PC-3 (cell line): ENCODE data around the gene SREK1.

ENCODE experiments used
- EZH2 ChIP-seq: fragments of 300-600 bp; sonication (generic); IDR thresholded peaks from one replicate; pipeline ENCODE4 v1.6.1; 2017; ENCODE audit warnings: antibody characterized with exemption, mild to moderate bottlenecking, low read length; ENCODE audit not compliant: unreplicated experiment
- TF ChIP-seq, protein P1 (sequence below): fragments of 300-600 bp; sonication (generic); conservative IDR thresholded peaks from 2 replicates; pipeline ENCODE4 v1.5.1; 2017; ENCODE audit warnings: antibody characterized with exemption, low read depth, mild to moderate bottlenecking, low read length

DNA sequence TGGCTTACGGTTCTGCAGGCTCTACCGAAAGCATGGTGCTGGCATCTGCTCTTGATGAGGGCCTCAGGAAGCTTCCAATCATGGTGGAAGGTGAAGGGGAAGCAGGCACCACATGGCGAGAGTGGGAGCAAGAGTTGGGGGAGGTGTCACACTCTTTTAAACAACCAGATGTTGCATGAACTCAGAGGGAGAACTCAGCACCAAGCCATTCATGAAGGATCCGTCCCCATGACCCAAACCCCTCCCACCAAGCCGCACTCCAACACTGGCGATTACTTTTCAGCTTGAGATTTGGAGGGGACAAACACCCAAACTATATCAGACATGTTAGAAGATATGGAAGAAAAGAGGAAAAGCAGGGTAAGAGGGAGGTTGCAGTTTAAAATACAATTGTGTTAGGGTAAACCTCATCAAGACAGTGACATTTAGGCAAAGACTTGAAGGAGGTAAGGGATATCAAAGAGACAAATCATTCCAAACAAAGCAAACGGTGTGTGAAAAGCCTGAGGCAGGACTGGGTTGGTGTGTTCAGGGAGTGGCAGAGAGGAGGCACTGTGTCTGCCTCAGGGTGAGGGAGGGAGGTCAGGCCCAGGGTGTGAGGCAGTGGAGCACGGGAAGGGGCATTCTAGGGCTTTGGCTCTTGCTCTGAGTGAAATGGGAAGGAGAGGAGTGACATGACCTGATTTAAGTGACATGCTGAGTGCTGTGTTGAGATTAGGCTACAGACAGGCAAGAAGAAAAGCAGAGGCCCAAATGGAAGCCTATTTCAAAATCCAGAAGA lies 80.9 kb downstream of the SREK1 start:
- TF ChIP-seq, protein P1, sequence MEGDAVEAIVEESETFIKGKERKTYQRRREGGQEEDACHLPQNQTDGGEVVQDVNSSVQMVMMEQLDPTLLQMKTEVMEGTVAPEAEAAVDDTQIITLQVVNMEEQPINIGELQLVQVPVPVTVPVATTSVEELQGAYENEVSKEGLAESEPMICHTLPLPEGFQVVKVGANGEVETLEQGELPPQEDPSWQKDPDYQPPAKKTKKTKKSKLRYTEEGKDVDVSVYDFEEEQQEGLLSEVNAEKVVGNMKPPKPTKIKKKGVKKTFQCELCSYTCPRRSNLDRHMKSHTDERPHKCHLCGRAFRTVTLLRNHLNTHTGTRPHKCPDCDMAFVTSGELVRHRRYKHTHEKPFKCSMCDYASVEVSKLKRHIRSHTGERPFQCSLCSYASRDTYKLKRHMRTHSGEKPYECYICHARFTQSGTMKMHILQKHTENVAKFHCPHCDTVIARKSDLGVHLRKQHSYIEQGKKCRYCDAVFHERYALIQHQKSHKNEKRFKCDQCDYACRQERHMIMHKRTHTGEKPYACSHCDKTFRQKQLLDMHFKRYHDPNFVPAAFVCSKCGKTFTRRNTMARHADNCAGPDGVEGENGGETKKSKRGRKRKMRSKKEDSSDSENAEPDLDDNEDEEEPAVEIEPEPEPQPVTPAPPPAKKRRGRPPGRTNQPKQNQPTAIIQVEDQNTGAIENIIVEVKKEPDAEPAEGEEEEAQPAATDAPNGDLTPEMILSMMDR: no peak
- no peak for TF ChIP-seq EZH2
